ENCODE measurements around the gene MBNL2.

The MBNL2 gene

DNA sequence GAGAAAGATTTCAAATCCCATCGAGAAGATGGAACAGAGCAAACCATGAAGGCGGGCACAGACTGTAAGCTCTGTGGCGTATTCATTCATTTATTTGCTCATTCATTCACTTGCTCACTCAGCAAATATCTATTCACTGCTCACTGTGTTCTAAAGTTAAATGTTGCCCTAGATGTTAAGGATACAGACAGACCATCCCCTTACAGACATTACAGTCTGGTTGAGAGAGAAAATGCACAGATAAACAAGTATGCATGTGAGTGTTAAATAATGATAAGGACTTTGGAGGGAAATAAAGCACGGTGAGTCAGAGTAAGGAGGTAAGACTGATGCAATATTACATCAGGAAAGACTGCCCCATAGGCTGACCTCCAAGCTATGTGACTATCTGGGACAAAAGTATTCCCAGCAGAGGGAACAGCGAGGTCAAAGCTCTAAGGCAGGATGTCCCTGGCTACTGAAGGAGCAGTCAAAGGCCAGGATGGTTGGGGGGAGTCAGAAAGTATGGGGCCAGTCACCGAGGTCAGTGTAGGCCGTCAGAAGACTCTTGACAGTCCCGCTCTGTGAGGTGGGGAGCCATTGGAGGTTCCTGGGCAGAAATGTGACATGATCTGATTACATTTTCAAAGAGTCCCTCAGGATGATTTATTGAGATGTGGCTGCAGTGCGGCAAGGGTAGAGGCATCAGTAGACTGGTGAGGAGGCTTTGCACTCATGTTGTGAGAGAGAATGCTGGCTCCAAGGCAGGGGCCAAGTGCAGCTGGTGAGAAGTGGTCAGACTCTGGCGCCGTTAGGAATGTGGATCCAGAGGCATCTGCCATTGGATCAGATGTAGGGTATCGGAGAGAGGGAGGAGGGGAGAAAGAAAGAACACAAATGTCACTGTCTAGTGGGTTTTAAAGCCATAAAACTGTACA, 37.9 kb downstream of the MBNL2 start:
- TF ChIP-seq CREB1 (IDR thresholded peaks at IDR 0.05; ENCODE audit: low read depth) (no peak), TAF1 (IDR thresholded peaks at IDR 0.05; ENCODE audit: low read depth) (no peak), NFIC (IDR thresholded peaks at IDR 0.05) (no peak), CEBPB (IDR thresholded peaks at IDR 0.05) (no peak), TEAD4 (IDR thresholded peaks at IDR 0.05) (no peak), FOXM1 (IDR thresholded peaks at IDR 0.05; ENCODE audit: borderline replicate concordance, low read depth) (no peak), MAX (IDR thresholded peaks at IDR 0.05) (no peak), EP300 (IDR thresholded peaks at IDR 0.05; ENCODE audit: borderline replicate concordance) (no peak), EGR1 (IDR thresholded peaks at IDR 0.05) (no peak)

- TF ChIP-seq EP300 (IDR thresholded peaks at IDR 0.05; ENCODE audit: borderline replicate concordance), result no peak
- TF ChIP-seq FOXM1 (IDR thresholded peaks at IDR 0.05; ENCODE audit: borderline replicate concordance, low read depth), result no peak
- no peak for TF ChIP-seq CREB1 (IDR thresholded peaks at IDR 0.05; ENCODE audit: low read depth)
- TF ChIP-seq TEAD4 (IDR thresholded peaks at IDR 0.05), result no peak
- TF ChIP-seq, protein P1, sequence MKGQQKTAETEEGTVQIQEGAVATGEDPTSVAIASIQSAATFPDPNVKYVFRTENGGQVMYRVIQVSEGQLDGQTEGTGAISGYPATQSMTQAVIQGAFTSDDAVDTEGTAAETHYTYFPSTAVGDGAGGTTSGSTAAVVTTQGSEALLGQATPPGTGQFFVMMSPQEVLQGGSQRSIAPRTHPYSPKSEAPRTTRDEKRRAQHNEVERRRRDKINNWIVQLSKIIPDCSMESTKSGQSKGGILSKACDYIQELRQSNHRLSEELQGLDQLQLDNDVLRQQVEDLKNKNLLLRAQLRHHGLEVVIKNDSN (IDR thresholded peaks at IDR 0.05), result no peak
- no peak for TF ChIP-seq YY1 (IDR thresholded peaks at IDR 0.05; ENCODE audit: low read depth)
- no peak for TF ChIP-seq RAD21 (IDR thresholded peaks at IDR 0.05; ENCODE audit: low read depth)
- TF ChIP-seq TAF1 (IDR thresholded peaks at IDR 0.05; ENCODE audit: low read depth), result no peak
- no peak for TF ChIP-seq EGR1 (IDR thresholded peaks at IDR 0.05)
- TF ChIP-seq TCF12 (IDR thresholded peaks at IDR 0.05; ENCODE audit: low read depth), result no peak
Observed at GRCh38 chr13:97261254-97262005, 39.3 kb downstream of the MBNL2 start.

DNA sequence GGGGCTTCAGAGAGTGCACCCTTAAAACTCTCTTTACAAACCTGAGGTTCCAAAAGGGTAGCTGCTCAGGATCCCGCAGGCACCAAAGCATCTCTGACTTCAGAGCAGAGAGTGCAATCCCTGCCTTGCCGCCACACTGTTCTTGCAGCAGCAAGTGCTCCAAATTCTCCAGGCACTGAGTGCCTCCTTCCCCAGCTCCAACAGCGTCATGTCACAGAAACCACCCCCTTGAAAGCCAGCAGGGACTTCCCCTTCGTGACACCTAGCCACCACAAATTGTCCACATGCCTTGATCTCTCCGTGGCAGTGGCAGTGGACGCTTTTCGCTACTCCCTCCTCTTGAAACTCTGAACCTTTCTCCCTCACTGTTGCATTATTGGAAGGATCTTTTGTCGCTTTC, 39.9 kb downstream of the MBNL2 start:
- TF ChIP-seq TCF12 (IDR thresholded peaks at IDR 0.05; ENCODE audit: low read depth) (no peak), ZBTB7A (IDR thresholded peaks at IDR 0.05; ENCODE audit: low read depth) (no peak)

- TF ChIP-seq RAD21 (IDR thresholded peaks at IDR 0.05; ENCODE audit: low read depth), result no peak
- TF ChIP-seq NFIC (IDR thresholded peaks at IDR 0.05), result no peak
- no peak for TF ChIP-seq TCF12 (IDR thresholded peaks at IDR 0.05; ENCODE audit: low read depth)
- TF ChIP-seq ZBTB7A (IDR thresholded peaks at IDR 0.05; ENCODE audit: low read depth), result no peak
- no peak for TF ChIP-seq CEBPB (IDR thresholded peaks at IDR 0.05)
- TF ChIP-seq CREB1 (IDR thresholded peaks at IDR 0.05; ENCODE audit: low read depth), result no peak
- no peak for TF ChIP-seq EGR1 (IDR thresholded peaks at IDR 0.05)
- TF ChIP-seq TEAD4 (IDR thresholded peaks at IDR 0.05), result no peak
- TF ChIP-seq TAF1 (IDR thresholded peaks at IDR 0.05; ENCODE audit: low read depth), result no peak
- TF ChIP-seq YY1 (IDR thresholded peaks at IDR 0.05; ENCODE audit: low read depth), result no peak
- TF ChIP-seq, protein P1 (IDR thresholded peaks at IDR 0.05), result no peak
- no peak for TF ChIP-seq MAX (IDR thresholded peaks at IDR 0.05)
- TF ChIP-seq REST (IDR thresholded peaks at IDR 0.05; ENCODE audit: low read depth), result no peak
- no peak for TF ChIP-seq FOXM1 (IDR thresholded peaks at IDR 0.05; ENCODE audit: borderline replicate concordance, low read depth)
- TF ChIP-seq EP300 (IDR thresholded peaks at IDR 0.05; ENCODE audit: borderline replicate concordance), result no peak
Observed at GRCh38 chr13:97263160-97263559, 41.0 kb downstream of the MBNL2 start.

- no peak for TF ChIP-seq RAD21 (IDR thresholded peaks at IDR 0.05; ENCODE audit: low read depth)
- no peak for TF ChIP-seq YY1 (IDR thresholded peaks at IDR 0.05; ENCODE audit: low read depth)
- TF ChIP-seq MAX (IDR thresholded peaks at IDR 0.05), result no peak
Observed at GRCh38 chr13:97264663-97265062, 42.5 kb downstream of the MBNL2 start.

DNA sequence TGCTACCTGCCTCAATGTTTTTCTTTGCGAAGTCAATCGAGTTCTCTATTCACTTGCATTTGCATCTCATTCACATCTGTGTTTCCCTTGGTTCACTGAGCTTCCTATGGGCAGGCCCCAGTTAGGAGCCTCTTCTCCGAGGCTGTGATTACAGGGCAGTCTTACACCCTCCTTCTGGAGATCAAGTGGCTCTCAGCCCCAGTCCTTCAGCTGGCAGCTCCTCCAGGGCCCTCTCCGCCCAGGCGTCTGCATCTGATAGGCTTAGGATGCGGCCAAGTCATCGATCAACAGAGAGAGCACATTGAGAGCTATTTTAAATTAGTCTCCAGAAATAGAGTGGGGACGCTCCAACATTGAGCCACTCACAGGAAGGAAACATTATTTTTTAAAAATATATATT, 44.2 kb downstream of the MBNL2 start:
- no peak for TF ChIP-seq MAX (IDR thresholded peaks at IDR 0.05)
- TF ChIP-seq TCF12 (IDR thresholded peaks at IDR 0.05; ENCODE audit: low read depth), result no peak
- TF ChIP-seq YY1 (IDR thresholded peaks at IDR 0.05; ENCODE audit: low read depth), result no peak
- TF ChIP-seq FOXM1 (IDR thresholded peaks at IDR 0.05; ENCODE audit: borderline replicate concordance, low read depth), result no peak
- TF ChIP-seq, protein P1 (IDR thresholded peaks at IDR 0.05), result no peak
- no peak for TF ChIP-seq CREB1 (IDR thresholded peaks at IDR 0.05; ENCODE audit: low read depth)
- TF ChIP-seq TEAD4 (IDR thresholded peaks at IDR 0.05), result no peak
- TF ChIP-seq CEBPB (IDR thresholded peaks at IDR 0.05), result no peak
- TF ChIP-seq ZBTB7A (IDR thresholded peaks at IDR 0.05; ENCODE audit: low read depth), result no peak
- TF ChIP-seq NFIC (IDR thresholded peaks at IDR 0.05), result no peak
- no peak for TF ChIP-seq RAD21 (IDR thresholded peaks at IDR 0.05; ENCODE audit: low read depth)
- TF ChIP-seq EP300 (IDR thresholded peaks at IDR 0.05; ENCODE audit: borderline replicate concordance), result no peak
- TF ChIP-seq EGR1 (IDR thresholded peaks at IDR 0.05), result no peak
- TF ChIP-seq TAF1 (IDR thresholded peaks at IDR 0.05; ENCODE audit: low read depth), result no peak
- TF ChIP-seq REST (IDR thresholded peaks at IDR 0.05; ENCODE audit: low read depth), result no peak
